Measurements from ENCODE around the gene GTPBP1.

The GTPBP1 gene

DNA sequence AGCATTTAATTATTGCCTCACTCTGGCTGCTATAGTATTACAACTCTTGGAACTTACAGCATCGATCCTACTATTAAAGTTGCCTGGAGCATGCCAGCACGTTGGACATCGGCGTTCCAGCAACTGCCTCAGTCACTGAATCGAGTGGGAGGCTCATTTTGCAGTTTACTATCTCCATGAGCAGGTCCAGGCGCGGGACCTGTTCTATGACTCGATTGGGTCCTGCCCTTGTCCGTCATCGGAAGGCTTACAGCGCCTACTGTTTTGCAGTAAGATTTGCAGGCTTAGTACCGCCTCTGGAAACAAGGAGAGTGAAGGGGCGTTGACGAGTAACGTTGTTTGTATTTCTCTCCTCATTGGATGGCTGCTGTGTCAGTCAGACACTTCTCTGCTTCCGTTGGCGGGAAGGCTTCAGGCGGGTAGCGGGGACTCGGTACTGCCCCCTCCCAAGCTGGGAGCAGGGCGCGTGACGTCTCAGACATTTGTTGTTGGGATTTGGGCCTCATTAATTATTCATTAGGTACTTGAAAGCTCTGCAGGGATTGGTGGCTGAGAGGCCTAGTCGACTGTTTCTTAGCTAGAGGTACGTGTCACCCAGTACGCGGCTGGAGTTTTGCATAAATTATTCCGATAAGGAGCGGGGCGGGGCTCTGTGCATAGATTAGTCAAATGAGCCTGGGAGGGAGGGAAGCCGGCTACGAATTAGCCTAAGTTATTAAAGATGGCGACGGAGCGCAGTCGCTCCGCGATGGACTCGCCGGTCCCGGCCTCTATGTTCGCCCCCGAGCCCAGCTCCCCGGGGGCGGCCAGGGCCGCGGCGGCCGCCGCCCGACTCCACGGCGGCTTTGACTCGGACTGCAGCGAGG lies at the start of gene GTPBP1:
Gene GTPBP1 (plus strand): TSS at position 710 of the 866 bp plus-strand sequence. CDS start 12 bp downstream, at position 722.
- DNase-seq = peak; percentile 96

DNA sequence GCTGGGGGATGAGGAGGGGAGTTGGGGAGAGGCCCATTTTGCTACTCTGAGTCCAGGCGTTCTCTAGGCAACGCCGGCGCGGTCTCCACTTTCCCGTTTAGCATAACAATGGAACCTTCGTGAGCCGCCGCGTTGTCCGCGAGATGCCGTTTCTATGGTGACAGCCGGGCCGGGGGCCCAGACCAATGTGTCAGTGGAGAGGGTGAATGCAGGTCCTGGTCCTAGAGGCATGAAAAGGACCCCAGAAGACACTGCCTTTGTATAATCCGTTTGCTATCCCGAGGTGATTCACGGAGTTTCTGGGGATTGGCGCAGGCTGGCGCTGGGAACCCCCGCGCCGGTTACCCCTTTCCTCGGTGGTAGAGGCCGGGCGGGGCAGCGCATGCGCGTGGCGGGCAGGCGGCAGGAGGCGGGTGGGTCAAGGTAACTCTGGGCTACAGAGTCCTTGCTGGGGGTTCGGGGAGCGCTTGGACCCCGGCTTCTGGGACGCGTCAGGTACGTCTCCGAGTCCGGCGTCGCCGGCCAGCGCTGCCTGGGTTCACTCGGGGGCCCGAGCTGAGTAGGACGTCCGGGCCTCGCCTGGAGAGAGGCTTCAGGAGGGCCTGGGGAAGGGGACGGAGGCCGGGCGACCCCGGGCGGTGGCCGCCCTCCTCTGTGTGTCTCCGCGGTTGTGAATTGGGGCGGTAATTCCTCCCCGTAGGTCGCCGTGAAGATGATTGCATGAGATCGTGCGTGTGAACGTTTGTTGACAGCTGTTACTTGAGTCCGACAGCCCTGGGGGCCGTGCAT lies 49.3 kb upstream of the GTPBP1 start, which contains the start of the genes CBY1 and FAM227A:
Gene CBY1 (plus strand): TSS at position 383 of the 789 bp plus-strand sequence. CDS start 11,417 bp downstream, outside the sequence.
Gene FAM227A (minus strand): TSS at position 137 of the 789 bp plus-strand sequence. CDS start 6,224 bp downstream, outside the sequence.
- DNase-seq = peak; percentile 89

DNA sequence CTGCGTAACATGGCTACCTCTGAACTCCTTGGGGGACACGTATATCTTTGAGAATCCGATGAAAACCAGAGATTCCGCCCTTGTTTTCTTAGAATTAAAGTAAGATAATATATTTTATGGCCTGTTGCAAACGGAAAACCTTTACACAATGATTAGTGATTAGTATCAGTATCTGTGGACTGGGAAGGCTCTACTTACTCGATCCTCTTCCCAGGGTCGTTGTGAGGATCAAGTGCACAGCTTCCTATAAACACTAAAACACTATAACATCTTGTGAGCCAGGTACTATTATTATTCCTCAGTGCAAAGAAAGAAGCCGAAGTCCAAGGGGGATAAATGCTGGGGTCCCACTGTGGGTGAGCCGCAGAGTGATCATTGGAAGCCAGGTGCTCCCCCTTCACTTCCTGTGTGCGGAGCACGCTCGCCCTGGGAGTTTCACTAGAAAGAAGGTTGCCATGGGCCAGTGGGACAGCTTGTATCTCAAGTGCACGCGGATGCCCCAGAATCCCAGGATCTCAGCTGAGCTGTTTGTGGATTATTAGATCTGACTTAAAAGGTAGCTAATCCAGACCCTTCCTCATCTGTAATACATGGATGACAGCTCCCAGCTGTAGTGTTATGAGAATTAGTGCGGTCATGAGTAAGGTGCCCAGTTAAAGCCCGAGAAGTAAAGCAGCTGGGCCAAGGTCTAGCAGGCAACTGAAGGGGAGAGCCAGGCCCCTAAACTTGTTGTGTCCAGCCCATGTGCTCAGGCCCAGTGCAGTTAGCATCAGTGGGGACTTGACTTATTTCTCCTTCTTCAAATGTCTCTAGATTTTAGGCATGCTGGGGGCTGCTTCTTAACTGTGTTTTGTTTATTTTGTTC lies 48.5 kb upstream of the GTPBP1 start:
- DNase-seq = peak; percentile 60

DNA sequence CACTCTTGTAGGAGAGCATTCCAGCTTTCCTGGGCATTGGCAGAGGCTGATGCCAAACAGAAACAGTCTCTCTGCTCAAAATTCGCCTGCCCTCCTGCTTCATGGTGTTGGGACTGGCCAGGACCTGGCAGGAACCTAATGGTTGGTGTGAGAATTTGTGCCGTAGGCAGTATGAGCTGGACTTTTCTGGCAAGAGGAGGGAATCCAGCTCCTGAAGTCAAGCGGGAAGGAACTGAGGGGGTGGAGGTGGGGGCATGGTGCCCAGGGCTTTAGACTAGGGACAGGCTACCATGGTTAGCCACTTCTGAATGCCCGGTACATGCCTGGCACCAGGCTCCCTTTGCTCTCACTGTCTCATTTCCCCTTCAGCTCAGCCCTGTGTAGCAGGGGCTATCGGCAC lies 30.9 kb upstream of the GTPBP1 start:
- no peak for DNase-seq

DNA sequence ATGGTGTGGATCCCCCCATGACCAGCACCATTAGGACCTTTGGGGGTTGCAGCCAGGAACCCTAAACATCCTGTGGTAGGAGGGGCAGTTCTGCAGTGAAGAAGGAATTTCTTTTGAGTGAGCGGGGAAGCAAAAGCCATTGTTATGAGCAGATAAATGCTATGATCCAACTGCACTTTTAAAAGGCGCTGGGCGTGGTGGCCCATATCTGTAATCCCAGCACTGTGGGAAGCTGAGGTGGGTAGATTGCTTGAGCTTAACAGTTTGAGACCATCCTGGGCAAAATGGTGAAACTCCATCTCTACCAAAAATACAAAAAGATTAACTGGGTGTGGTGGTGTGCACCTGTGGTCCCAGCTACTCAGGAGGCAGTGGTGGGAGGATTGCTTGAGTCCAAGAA lies 29.9 kb upstream of the GTPBP1 start:
- DNase-seq = no peak

DNA sequence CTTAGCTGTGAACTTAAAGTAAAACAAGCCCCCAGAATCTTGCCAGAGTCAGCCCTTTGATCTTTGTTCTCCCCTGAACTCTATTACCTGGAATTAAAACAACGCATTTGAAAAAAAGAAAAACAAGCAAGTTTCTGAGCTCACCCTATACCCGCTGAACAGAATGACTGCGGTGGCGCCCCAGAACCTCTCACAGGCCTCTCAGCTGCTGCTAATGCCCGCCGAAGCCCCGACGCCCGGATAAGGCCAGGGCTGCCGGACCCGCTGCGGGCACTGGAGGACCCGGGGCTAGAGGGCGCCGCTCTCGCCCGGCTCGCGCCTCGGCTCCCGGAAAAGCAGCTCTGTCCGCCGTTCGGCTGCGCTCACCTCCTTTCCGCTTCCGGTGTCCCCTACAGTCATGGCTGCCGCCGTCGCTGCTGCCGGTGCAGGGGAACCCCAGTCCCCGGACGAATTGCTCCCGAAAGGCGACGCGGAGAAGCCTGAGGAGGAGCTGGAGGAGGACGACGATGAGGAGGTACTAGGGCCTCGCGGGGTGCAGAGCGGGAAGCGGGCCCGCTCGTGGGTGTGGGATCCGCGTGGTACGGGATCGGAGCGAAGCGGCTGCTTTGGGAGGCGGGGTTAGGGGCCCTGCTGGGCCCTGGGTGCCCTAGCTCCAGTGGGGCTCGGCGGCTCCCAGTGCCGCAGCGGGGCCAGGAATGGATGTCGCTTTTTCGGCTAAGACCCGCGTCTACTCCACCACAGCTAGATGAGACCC lies 24.0 kb upstream of the GTPBP1 start, which contains the start of gene TOMM22:
Gene TOMM22 (plus strand): TSS at position 376 of the 754 bp plus-strand sequence. CDS start 22 bp downstream, at position 398.
- DNase-seq = peak; percentile 90

DNA sequence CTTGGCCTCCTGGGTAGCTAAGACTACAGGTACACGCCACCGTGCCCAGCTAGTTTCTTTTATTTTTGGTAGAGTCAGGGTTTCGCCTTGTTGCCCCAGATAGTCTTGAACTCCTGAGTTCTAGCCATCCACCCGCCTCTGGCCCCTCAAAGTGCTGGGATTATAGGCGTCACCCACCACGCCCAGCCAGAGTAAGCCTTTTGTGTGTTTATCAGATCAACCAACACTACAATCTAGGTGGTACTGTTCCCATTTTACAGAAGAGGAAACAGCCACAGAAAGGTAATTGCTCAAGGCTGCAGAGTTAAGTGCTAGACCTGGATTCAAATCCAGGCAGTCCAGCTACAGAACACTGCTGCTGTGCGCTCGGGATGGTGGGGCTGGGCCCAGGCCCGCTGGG lies 20.8 kb upstream of the GTPBP1 start:
- DNase-seq = no peak

DNA sequence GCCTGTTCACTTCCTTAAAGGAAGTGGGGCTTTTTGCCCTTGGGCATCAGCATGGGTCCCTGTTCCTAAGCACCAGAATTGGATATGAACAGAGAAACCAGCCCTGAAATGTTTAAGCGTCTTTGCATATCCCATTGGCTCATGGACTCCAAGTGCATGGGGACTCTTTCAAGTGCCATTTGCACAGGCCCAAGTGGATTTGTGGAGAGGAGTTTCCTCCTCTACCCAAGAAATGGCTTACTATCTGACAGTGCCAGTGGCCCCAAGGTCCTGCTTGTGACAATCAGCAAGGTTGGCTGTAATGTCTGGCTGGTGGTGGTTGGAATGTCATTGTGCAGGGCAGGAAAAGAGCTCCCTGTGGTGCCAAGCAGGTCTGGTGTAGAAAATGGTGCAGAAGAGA lies 20.0 kb upstream of the GTPBP1 start:
- no peak for DNase-seq

DNA sequence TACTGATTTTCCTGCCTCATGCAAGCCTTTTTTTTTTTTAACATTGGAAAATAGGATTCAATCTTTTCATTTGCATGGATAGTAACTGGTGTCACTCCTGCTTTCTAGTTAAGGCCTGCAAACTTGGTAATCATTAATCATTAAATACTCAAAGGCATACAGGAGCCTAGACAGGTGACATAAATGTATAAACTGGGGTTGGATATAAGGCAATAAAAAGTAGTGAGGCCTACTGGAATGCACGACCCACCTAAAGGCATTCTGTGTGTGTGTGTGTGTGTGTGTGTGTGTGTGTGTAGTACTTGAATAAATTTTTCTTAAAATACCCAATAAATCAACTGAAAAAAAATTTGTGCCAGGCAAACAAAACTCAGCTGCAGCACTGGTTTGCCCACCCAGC lies 16.1 kb upstream of the GTPBP1 start:
- DNase-seq = no peak

DNA sequence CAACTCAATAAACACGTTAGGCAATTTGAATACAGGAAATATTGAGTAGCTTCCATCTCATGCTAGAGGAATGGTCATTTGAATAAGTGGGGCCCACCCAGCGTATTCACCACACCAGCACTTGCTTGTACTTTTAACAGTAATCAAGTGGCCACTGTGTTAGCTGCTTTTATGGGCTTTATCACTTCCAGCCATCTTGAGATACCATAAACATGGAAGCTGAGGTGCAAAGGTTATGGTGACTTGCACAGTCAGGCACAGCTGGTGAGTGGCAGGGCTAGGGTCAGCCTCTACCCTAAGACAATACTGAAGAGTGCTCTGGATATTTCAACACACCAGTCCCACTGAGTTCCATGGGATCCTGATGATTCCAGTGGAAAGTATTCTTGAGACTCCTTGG lies 11.7 kb upstream of the GTPBP1 start:
- no peak for DNase-seq

DNA sequence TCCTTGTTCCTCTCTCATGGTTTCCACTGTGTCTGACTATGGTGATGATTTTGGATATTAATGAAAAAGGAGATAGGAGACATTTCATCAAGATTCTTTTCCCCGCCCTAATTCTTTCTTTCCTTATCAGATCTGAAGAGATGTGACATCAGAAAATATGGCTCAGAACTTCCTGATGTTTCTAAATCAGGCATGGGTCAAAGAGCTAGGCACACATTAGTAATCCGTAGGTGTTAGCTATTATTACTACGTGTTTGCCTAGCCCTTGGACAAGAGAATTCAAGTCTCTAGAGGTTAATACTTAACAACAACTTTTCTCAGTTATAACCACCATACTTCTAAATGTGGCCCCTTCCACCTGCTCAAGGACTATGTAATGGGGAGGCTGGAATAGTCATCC lies 10.8 kb upstream of the GTPBP1 start:
- DNase-seq = no peak

DNA sequence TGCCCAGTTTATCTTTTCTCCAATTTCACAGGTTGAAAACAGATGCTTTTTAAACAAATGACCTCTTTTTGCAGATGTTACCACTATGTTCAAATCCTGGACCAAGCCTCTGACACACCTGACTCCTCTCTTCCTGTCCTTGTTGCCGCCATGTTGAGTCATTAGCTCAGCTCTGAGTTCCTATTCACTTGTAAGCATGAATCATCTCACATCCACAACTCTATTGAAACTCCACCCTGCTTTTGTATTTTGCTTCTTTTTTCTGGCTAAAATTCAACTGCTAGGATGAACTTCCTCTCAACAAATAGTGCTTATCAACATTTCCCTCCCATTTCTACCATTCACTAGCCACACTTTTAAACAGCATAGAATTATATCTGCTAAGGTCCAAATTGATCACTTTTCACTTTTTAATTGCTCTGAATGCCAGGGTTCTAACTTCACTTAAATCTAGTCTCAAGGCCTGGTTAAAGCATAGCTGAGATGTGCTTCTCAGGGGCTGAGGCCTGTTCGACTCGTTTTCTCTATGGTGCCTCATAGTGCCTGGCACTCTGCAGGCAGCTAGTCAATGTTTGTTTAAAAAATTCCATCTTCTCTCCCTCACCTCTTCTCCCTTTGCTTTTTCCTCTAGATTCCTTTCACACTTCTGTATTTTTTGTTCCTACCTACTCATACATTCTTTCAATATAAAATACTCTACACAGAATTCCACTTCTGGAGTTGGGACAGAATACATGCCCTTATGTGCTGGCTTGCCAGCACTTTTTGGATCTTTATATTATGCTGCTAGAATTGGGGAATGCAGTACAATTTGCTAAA lies 8.9 kb upstream of the GTPBP1 start:
- DNase-seq = peak; percentile 60

DNA sequence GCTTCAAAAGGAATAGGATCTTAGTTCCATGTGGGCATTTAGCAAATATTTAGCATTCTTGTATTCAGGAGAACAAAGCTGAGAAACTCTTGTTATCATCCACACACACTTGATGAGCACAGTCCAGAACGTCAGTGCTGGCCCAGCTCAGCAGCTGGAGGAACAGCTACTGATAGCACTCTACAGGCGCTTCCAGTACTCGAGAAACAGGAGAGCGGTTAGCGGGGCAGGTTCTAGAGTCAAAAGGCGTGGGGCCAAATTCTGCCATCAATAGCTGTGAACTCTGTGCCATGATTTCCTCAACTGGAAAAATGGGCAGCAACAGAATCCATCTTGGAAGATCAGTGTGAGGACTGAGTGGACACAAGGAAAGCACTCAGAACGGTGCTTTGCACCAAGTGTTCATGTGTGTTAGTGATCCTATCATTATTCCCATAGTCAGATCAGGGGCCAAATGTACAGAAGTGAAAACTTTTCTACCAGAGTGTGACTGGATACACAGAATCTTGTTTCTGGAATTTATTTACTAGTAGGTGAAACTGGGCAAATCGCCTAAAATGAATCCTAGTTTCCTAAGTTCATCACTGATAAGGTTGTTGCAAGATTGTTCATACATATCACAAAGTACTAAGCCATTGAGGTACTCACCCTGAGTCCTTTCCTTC lies 8.2 kb upstream of the GTPBP1 start:
- DNase-seq = no peak

DNA sequence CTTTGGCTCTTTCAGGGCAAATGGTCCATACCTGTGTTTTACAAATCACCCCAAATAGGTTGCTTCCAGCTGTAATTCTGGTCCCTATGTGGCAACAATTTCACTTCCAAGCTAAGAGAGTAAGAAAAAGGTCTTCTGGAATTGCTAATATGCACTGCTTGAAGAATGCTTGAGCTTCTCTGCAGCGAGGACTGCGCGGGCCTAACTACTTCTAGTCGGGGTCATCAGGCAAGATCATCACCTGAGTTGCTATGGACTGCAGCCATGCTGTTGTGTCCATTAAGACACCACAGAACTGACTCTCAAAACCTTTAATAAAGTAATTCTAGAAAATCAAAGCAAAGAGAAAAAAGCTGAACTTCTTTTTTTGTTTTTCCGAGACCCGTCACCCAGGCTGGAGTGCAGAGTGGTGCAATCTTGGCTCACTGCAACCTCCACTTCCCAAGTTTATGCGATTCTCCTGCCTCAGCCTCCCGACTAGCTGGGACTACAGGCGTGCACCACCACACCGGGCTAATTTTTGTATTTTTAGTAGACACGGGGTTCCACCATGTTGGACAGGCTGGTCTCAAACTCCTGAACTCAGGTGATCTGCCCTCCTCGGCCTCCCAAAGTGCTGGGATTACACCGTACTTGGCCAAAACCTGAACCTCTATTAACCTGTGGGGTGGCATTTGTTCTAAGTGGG lies 7.2 kb upstream of the GTPBP1 start:
- DNase-seq = no peak

DNA sequence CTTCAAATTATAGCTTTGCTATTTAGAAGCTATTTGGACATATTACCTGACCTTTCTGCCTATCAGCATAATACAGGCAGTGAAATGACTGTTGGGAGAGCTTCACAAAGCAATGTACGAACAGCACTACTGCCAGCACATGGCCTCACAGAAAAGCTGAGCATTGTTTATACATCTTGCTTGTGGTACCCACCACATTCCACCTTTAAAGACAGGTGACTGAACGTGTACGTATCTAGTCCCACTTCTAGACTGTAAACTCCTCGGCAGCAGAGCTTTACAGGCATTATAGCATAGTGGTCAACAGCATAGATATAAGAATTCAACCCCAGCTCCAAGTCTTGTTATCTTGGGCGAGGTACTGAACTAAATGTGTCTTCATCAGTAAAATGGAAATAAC lies 6.6 kb upstream of the GTPBP1 start:
- no peak for DNase-seq

DNA sequence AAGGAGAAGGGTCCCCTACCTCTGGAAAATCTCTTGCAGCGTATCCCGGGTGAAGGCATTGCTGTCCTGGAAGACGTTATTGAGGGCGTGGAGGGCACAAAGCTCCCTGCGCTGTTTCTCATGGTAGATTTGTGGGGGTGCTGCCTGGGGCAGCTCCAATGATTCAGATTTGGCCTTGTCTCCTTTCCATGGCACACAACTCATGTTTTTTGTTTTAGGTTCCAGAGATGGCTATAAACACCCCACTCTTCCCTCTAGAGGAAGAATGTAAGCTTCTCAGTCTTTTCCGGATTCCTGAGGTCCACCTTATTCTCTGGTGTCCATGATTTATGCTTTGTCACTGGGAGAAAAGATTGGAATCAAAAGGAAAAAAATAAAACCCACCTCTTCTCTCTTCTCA lies 6.0 kb upstream of the GTPBP1 start:
- DNase-seq = no peak

DNA sequence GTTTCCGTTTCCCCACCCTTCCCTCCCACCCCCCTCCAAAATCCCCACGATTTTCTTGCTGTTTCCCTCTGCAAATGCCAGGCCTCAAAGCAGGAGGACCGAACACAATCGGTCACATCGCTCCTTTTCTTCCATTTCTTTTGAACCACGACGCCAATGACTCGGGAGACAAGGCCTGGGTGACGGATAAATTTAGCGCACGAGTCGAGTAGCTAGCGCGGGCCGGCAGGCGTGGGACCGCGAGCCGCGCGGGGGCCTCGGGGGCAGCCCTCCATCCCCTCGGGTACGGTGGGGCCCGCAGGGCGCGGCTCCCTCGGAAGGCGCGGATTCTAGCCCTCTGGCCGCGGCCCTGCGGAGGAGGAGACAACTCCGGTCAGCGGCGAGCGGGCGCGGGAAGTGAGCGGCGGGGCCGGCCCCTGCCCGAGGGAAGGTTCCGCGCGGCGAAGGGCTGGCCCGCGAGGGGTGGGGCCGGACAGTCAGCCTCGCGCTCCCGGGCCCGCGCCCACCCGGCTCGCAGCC lies 5.4 kb upstream of the GTPBP1 start:
- DNase-seq = no peak

DNA sequence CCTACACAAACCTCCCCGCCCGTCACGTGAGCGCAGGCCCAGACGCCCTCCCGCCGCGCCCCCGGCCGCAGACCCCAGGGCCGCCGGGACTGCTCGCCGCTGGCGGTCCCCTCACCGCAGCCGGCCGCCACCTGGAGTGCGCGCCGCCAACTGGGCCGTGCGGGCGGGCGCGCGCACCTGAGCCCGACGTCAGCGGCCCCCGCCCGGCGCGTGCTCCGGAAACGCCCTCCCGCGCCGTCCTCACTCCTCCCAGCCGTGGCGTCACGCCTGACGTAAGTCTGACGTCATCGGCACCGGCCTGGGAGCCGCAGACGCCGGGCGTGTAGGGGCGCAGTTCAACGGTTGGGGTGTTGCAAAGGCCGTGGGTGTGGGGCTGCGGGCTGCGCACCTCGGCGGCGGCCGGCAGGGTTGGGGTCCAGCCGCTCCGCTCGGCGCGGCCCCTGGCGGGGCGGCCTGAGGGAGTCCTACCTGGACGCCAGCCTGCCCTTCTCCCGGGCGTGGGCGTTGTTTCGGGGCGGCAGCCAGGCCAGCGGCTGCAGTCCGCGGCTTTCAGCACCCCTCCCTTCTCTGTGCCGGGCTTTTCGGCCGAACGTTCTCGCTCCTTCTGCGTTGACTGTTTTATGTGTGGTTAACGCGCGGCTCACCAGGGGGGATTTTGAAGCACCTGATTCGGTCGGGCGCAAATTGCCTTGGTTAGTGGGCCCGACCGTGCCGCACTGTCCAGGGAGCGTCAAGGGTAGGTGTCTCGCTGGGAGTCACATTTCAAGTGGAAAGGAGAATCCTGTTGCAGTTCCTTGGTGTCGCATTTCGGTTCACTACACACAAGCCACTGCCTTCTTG lies 4.7 kb upstream of the GTPBP1 start, which contains the start of gene JOSD1:
Gene JOSD1 (minus strand): TSS at position 155 of the 840 bp plus-strand sequence. CDS start 956 bp downstream, outside the sequence.
- peak; percentile 98 for DNase-seq
